Lower leg skin (tissue), 3 donors: ENCODE results near the gene PP2D1.

Experiments used
- CTCF ChIP-seq, 3 donors: fragments of 450-650 bp; IDR thresholded peaks; one replicate each; pipeline ENCODE4 v1.5.1; 2016; ENCODE audit warnings: antibody characterized with exemption in 3 of 3, mild to moderate bottlenecking in 3 of 3, moderate library complexity in 2 of 3
- POLR2A ChIP-seq, 2 donors: fragments of 450-650 bp; IDR thresholded peaks; one replicate each; pipeline ENCODE4 v1.6.1; 2016 to 2017; ENCODE audit warnings: antibody characterized with exemption in 2 of 2, mild to moderate bottlenecking in 1 of 2, moderate library complexity in 1 of 2

GRCh38 chr3:19972054-19972453 lies 40.0 kb downstream of the PP2D1 start:
- TF ChIP-seq CTCF (IDR thresholded peaks at IDR 0.05) (no peak), POLR2A (IDR thresholded peaks at IDR 0.05) (no peak)
